Rectal smooth muscle tissue (tissue), 1 donor: ENCODE results near the gene BHLHE23.
"Not testable (repeated sequence)": the region's sequence is repeated elsewhere in the genome, so short reads cannot be mapped to it uniquely, and the experiment has no call there.

ENCODE experiments used
- H3K27ac ChIP-seq: one replicate; pipeline ENCODE4 v1.7.0; 2013; ENCODE audit warnings: low read depth, low read length, inconsistent platforms
- H3K27me3 ChIP-seq: one replicate; pipeline ENCODE4 v1.7.0; 2013; ENCODE audit warnings: low read length; ENCODE audit not compliant: control insufficient read depth, insufficient read depth
- H3K36me3 ChIP-seq: one replicate; pipeline ENCODE4 v1.7.0; 2013; ENCODE audit warnings: low read length; ENCODE audit not compliant: control insufficient read depth, insufficient read depth
- H3K4me1 ChIP-seq: one replicate; pipeline ENCODE4 v1.7.0; 2013; ENCODE audit warnings: low read length; ENCODE audit not compliant: control insufficient read depth, insufficient read depth
- H3K4me3 ChIP-seq: one replicate; pipeline ENCODE4 v1.7.0; 2013; ENCODE audit warnings: low read length
- H3K9ac ChIP-seq: one replicate; pipeline ENCODE4 v1.7.0; 2013; ENCODE audit warnings: low read length

The BHLHE23 gene

GRCh38 chr20:63036291-63036690, 29.5 kb upstream of the BHLHE23 start:
- Histone ChIP-seq H3K27me3 (peaks cover 19% of the 10 kb centered on the region), H3K4me1 (no peaks in the 10 kb centered on the region)

GRCh38 chr20:63035603-63036185, 28.9 kb upstream of the BHLHE23 start:
- H3K9ac ChIP-seq: no peak overlapping the region
- H3K27me3 ChIP-seq: peaks cover 20% of the 10 kb centered on the region

More at GRCh38 chr20:63036291-63036690, 29.5 kb upstream of the BHLHE23 start:
- Histone ChIP-seq H3K36me3 (no peaks in the 10 kb centered on the region), H3K9ac (no peak overlapping the region), H3K4me3 (no peak overlapping the region), H3K27ac (no peak overlapping the region)

GRCh38 chr20:63034710-63035602, 28.2 kb upstream of the BHLHE23 start:
- not testable (repeated sequence) for H3K9ac ChIP-seq, H3K4me3 ChIP-seq, H3K27ac ChIP-seq, H3K36me3 ChIP-seq, H3K4me1 ChIP-seq
- H3K27me3 ChIP-seq: peaks cover 22% of the 10 kb centered on the region

More at GRCh38 chr20:63035603-63036185, 28.9 kb upstream of the BHLHE23 start:
- Histone ChIP-seq H3K27ac (no peak overlapping the region), H3K4me3 (no peak overlapping the region), H3K36me3 (no peaks in the 10 kb centered on the region), H3K4me1 (no peaks in the 10 kb centered on the region)

GRCh38 chr20:63033794-63034709, 27.3 kb upstream of the BHLHE23 start:
- peaks cover 28% of the 10 kb centered on the region for H3K27me3 ChIP-seq
- no peak overlapping the region for H3K9ac ChIP-seq
- no peak overlapping the region for H3K27ac ChIP-seq
- H3K36me3 ChIP-seq: no peaks in the 10 kb centered on the region
- no peak overlapping the region for H3K4me3 ChIP-seq
- no peaks in the 10 kb centered on the region for H3K4me1 ChIP-seq

- no peaks in the 10 kb centered on the region for H3K36me3 ChIP-seq
- H3K4me3 ChIP-seq: no peak overlapping the region
- no peak overlapping the region for H3K9ac ChIP-seq
- H3K27ac ChIP-seq: no peak overlapping the region
- H3K27me3 ChIP-seq: peaks cover 28% of the 10 kb centered on the region
- H3K4me1 ChIP-seq: no peaks in the 10 kb centered on the region
Observed at GRCh38 chr20:63032861-63033793, 26.4 kb upstream of the BHLHE23 start.

GRCh38 chr20:63032026-63032800, 25.4 kb upstream of the BHLHE23 start:
- Histone ChIP-seq H3K36me3 (no peaks in the 10 kb centered on the region), H3K4me3 (no peak overlapping the region), H3K4me1 (no peaks in the 10 kb centered on the region), H3K9ac (no peak overlapping the region), H3K27ac (no peak overlapping the region), H3K27me3 (peaks cover 32% of the 10 kb centered on the region)

GRCh38 chr20:63031251-63032014, 24.7 kb upstream of the BHLHE23 start:
- H3K9ac ChIP-seq: no peak overlapping the region
- H3K36me3 ChIP-seq: no peaks in the 10 kb centered on the region
- H3K4me3 ChIP-seq: no peak overlapping the region
- peaks cover 37% of the 10 kb centered on the region for H3K27me3 ChIP-seq
- no peak overlapping the region for H3K27ac ChIP-seq
- H3K4me1 ChIP-seq: no peaks in the 10 kb centered on the region

- Histone ChIP-seq H3K4me3 (no peak overlapping the region), H3K27me3 (peaks cover 46% of the 10 kb centered on the region), H3K36me3 (no peaks in the 10 kb centered on the region), H3K4me1 (no peaks in the 10 kb centered on the region), H3K27ac (no peak overlapping the region), H3K9ac (no peak overlapping the region)
Observed at GRCh38 chr20:63029358-63030121, 22.8 kb upstream of the BHLHE23 start.

- H3K27ac ChIP-seq: no peak overlapping the region
- no peak overlapping the region for H3K9ac ChIP-seq
- peaks cover 47% of the 10 kb centered on the region for H3K27me3 ChIP-seq
- H3K4me1 ChIP-seq: no peaks in the 10 kb centered on the region
- H3K4me3 ChIP-seq: no peak overlapping the region
- H3K36me3 ChIP-seq: no peaks in the 10 kb centered on the region
Observed at GRCh38 chr20:63028461-63028921, 21.7 kb upstream of the BHLHE23 start.

- Histone ChIP-seq H3K4me3 (no peak overlapping the region), H3K27me3 (peaks cover 47% of the 10 kb centered on the region), H3K9ac (no peak overlapping the region), H3K27ac (no peak overlapping the region), H3K36me3 (no peaks in the 10 kb centered on the region), H3K4me1 (no peaks in the 10 kb centered on the region)
Observed at GRCh38 chr20:63027922-63028389, 21.2 kb upstream of the BHLHE23 start.
